Effector CD8-positive, alpha-beta T cell (primary cell): ENCODE measurements around the gene KLF8.

Source experiments
- DNase-seq: peaks from one replicate; lab custom pipeline; 2025; lab: John Stamatoyannopoulos, UW

Gene KLF8

GRCh38 chrX:56309881-56310280 is 77.7 kb downstream of the KLF8 start:
- DNase-seq = no peak

DNA sequence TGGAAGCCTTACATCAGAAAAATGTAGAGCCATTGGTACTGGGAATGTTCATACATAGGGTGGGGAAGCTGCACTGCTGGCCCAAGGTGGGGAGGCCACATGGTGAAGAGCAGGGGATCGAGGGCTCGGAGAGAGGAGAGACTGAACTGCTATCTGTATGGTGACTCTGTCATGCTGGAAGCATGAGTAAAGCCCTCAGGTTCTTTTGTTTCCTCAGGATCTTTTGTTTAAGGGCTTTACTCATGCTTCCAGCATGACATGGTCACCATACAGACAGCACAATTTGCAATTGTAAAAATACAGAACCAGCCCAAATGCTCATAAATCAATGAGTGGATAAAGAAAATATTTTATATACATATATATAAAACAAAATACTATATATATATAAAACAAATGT is 78.4 kb downstream of the KLF8 start:
- no peak for DNase-seq

DNA sequence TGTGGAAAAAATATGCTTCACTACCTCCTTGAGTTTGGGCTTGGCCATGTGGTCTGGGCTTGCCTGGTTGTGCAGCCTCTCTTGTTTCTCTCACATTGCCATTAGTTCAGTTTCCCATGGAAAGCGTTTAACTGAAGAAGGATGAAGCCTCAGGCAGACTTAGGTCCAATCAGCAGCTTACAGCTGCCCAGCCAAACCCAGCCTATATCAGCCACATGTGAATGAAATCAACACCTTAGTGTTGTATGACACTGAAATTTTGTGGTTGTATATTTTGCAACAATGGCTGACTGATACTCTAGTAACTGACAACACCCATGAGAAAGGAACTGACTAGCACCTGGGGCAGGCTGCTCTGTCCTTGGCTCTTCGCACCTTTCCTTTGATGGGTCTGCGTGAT is 81.2 kb downstream of the KLF8 start:
- no peak for DNase-seq

- DNase-seq = no peak
These were observed 82.2 kb downstream of the KLF8 start for GRCh38 chrX:56314334-56314733.

GRCh38 chrX:56318076-56318475 is 85.9 kb downstream of the KLF8 start:
- DNase-seq = no peak

GRCh38 chrX:56319165-56319564 is 87.0 kb downstream of the KLF8 start:
- no peak for DNase-seq
